GM12892 (cell line): Measurements from ENCODE around the gene FGGY.
"Not testable (repeated sequence)": the region's sequence is repeated elsewhere in the genome, so short reads cannot be mapped to it uniquely, and the experiment has no call there.

Source experiments
- POLR2A ChIP-seq: IDR thresholded peaks from 2 replicates; pipeline ENCODE4 v1.6.1; 2011; ENCODE audit warnings: low read depth, low read length, control low read depth
- POLR2AphosphoS5 ChIP-seq: IDR thresholded peaks from 2 replicates; pipeline ENCODE4 v1.6.1; 2011; ENCODE audit warnings: low read depth, low read length, control low read depth
- TAF1 ChIP-seq: IDR thresholded peaks from 2 replicates; pipeline ENCODE4 v1.6.1; 2011; ENCODE audit warnings: low read depth, mild to moderate bottlenecking, control low read depth, low read length, borderline replicate concordance

DNA sequence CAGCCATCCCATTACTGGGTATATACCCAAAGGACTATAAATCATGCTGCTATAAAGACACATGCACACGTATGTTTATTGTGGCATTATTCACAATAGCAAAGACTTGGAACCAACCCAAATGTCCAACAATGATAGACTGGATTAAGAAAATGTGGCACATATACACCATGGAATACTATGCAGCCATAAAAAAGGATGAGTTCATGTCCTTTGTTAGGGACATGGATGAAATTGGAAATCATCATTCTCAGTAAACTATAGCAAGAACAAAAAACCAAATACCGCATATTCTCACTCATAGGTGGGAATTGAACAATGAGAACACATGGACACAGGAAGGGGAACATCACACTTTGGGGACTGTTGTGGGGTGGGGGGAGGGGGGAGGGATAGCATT is 241.6 kb downstream of the FGGY start:
- not testable (repeated sequence) for TF ChIP-seq POLR2A, POLR2AphosphoS5, TAF1
